Left ventricle myocardium superior (tissue), 1 donor: ENCODE measurements around the gene TFF1. TPM values are rescaled to one million over a fixed set of nuclear protein-coding genes. Genes with fewer than 3 reads are reported as not detected.
A peak's percentile ranks its signal among the peaks of the same experiment; 100 is the strongest.

Experiments
- ATAC-seq: fragments of 200-7000 bp; cut with Tn5 transposase; one replicate; pipeline ENCODE4 v1.9.1; 2020; ENCODE audit warnings: mild to moderate bottlenecking, moderate library complexity
- DNase-seq: peaks from one replicate; pipeline ENCODE4 v3.0.0-alpha.2; 2020
- intact Hi-C: fragments of 100-400 bp; cut with micrococcal nuclease; formaldehyde crosslinking; loops from one replicate; pipeline ENCODE4 v1.11.0; 2022
- total RNA-seq: library from RNA; stranded (reverse); fragmentation: NEBNext Ultra II Directional; extraction: Animal tissue kit (Norgen Biotek cat#: 25700); gene quantifications from one replicate; pipeline ENCODE4 v1.2.1, GENCODE V29; 2021
- donor health status: DM: no; HTN: yes; CAD: no; lungs with severe emphysema.

TFF1 gene
- total RNA-seq, 1 donor from 2014 or later = not detected

- ATAC-seq = no peak
- intact Hi-C loops = no loop called here
- DNase-seq = no peak
Observed at GRCh38 chr21:42332557-42333317, 33.6 kb downstream of the TFF1 start.

- intact Hi-C loops = no loop called here
- no peak for DNase-seq
- ATAC-seq = no peak
Observed at GRCh38 chr21:42331660-42332059, 34.7 kb downstream of the TFF1 start.

GRCh38 chr21:42330380-42331371 is 35.7 kb downstream of the TFF1 start:
- DNase-seq (no peak), ATAC-seq (no peak)
- intact Hi-C loops = no loop called here

GRCh38 chr21:42324896-42325295 is 41.4 kb downstream of the TFF1 start:
- intact Hi-C loops = no loop called here
- ATAC-seq = no peak

GRCh38 chr21:42321845-42322244 is 44.5 kb downstream of the TFF1 start:
- no peak for DNase-seq
- ATAC-seq = no peak
- intact Hi-C loops = no loop called here

More at GRCh38 chr21:42324896-42325295, 41.4 kb downstream of the TFF1 start:
- DNase-seq = no peak

GRCh38 chr21:42321231-42321630 is 45.1 kb downstream of the TFF1 start:
- intact Hi-C loops = no loop called here
- DNase-seq (no peak), ATAC-seq (no peak)

GRCh38 chr21:42320791-42321190 is 45.5 kb downstream of the TFF1 start:
- intact Hi-C loops = no loop called here
- ATAC-seq = no peak
- DNase-seq = no peak

GRCh38 chr21:42319851-42320572 is 46.3 kb downstream of the TFF1 start:
- DNase-seq = no peak

GRCh38 chr21:42319376-42319775 is 47.0 kb downstream of the TFF1 start:
- peak; percentile 28 for ATAC-seq
- intact Hi-C loops = no loop called here
- no peak for DNase-seq

More at GRCh38 chr21:42319851-42320572, 46.3 kb downstream of the TFF1 start:
- ATAC-seq = no peak
- intact Hi-C loops = no loop called here

- ATAC-seq = no peak
- intact Hi-C loops = no loop called here
- DNase-seq = no peak
Observed at GRCh38 chr21:42317826-42318746, 48.2 kb downstream of the TFF1 start.

GRCh38 chr21:42317341-42317741 is 49.0 kb downstream of the TFF1 start:
- DNase-seq (no peak), ATAC-seq (no peak)
- intact Hi-C loops = no loop called here

GRCh38 chr21:42316891-42317290 is 49.4 kb downstream of the TFF1 start:
- ATAC-seq (no peak), DNase-seq (no peak)
- intact Hi-C loops = no loop called here

- intact Hi-C loops = no loop called here
- DNase-seq (no peak), ATAC-seq (peak; percentile 35)
Observed at GRCh38 chr21:42315296-42315891, 50.9 kb downstream of the TFF1 start, which contains the start of gene TFF3. Gene TFF3 (minus strand): TSS chr21:42315409. CDS start chr21:42315374, 35 bp downstream.

- no peak for DNase-seq
- intact Hi-C loops = no loop called here
- ATAC-seq = no peak
Observed at GRCh38 chr21:42314616-42315295, 51.6 kb downstream of the TFF1 start.

- intact Hi-C loops = no loop called here
- DNase-seq (no peak), ATAC-seq (no peak)
Observed at GRCh38 chr21:42313501-42313969, 52.8 kb downstream of the TFF1 start.

- ATAC-seq = no peak
- DNase-seq = no peak
- intact Hi-C loops = no loop called here
Observed at GRCh38 chr21:42312626-42313104, 53.7 kb downstream of the TFF1 start.
